GM19328 (cell line): ENCODE data around the gene BIN1.

Source experiments
- ATAC-seq: cut with Tn5 transposase; IDR thresholded peaks from one replicate; pipeline ENCODE4 v1.9.1; 2021; ENCODE audit warnings: mild to moderate bottlenecking, moderate library complexity; ENCODE audit not compliant: unreplicated experiment

Gene BIN1

DNA sequence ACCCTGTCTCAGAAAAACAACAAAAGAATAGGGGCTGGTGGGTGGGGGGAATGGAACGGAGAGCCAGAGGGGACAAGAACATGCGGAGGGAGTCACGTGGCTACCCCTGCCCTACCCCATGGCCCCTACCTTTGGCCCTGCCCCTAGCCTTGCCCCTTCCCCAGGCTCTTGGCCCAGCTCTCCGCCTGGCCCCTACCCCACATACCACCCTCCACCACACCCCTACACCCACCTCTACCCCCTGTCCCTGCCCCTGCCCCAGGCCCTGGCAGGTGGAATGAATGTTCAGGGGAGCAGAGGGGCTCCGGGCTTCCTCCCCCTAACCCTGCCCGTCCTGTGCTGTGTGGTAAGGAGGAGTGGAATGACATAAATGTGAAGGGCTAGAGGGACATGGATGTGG is 15.1 kb downstream of the BIN1 start:
- no peak for ATAC-seq

DNA sequence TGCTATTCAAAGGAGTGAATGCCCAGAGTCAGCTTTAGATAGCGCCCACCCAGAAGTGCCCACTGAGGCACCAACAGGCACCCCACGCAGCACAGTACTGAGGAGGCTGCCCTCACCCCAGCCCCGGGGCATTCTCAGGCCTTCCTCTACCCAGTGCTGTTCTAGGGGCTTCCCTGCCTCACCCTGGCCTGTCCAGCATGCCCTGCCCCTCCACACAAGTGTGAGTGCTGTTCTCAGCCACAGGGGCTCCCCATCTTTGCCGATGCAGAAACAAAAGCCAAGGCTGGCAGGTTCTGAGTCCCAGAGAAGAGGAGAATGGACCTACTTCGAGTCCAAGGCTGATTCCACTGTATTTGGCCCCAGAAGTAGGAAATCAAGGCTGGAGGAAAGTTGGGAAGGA is 15.8 kb downstream of the BIN1 start:
- ATAC-seq, result no peak

DNA sequence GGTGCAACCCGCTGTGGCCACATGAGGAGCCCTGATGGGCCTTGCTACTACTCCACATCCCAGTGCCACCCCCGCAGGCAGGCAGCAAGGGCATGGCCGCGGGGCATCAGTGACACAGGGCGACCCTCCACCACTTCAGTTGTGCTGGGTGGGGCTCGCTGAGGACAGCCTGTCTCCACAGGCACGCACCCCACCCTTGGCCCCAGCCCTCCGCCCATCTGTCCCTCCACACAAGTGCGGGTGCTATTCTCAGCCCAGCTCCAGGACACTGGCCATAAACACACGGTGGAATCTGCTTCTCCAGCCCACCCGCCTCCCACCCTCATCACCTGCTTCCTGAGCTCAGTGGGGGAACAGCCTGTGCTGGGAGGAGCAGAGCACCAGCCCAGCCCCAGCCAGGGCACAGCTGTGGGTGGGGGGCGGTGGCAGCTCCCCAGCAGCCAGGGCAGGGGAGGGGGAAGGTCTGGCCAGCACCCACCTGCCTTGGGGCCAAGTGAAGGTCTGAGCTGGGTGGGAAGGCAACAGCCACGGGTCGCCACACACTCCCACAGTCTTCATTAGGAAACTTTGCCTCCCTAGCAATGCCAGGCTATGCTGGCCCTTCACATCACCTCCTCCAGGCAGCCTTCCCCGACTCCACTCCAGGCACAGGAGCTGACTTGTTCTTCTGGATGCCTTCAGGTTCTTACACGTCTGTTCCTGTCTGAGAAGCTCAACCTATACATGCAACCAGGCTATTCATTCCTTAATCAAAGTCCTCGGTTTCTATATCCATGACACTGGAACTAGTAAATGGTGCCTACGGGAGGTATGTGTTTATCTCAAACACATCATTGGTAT is 16.5 kb downstream of the BIN1 start:
- no peak for ATAC-seq

DNA sequence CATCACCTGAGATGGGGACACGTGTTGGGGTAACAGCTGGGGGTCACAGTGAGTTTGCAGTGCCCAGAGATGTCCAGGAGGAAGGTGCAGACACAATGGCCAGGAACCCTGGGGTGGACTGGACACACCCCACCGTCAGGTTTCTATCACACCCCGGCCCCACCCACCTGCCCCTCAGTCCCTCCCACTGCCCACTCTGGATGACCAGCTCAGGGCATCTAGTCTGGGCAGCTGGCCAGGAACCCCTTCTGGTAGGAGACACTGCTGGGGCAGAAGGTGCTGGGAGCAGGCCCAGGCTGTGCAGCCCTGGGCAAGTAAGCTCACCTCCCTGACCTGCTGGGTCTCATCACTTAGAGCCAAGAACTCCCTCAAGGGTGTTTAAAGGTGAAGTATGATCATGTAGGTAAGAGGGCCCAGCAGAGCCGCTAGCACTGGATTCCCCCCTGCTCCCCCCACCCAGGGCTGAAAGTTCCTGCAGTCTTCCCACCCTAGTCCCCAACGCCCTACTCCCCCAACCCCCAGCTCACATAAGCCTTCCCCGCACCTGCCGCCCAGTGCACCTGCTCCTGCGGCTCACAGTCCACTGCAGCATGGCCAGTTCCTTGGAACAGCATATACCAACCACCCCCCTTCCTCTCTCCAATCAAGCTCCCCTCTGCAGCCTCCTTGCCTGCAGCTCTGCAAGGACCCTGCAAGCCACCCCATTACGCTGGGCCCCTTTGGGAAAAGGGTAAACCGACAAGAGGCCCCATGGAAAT is 17.3 kb downstream of the BIN1 start:
- ATAC-seq, result no peak

DNA sequence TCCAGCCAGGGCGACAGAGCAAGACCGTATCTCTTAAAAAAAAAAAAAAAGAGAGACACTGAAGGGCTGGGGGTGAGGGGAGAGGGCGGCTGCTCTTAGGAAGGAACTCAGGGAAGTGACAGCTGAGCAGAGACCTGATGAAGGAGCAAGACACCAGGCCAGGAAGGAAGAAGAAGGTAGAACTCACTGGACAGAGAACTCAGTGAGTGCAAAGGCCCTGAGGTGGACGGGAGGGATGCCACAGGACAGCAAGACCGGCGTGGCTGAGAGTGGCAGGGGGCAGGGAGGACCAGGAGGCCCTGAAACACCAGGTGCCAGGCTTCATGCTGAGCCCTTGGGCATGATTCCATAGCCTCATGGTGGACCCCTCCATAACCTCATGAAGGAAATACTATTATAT is 18.2 kb downstream of the BIN1 start:
- no peak for ATAC-seq

DNA sequence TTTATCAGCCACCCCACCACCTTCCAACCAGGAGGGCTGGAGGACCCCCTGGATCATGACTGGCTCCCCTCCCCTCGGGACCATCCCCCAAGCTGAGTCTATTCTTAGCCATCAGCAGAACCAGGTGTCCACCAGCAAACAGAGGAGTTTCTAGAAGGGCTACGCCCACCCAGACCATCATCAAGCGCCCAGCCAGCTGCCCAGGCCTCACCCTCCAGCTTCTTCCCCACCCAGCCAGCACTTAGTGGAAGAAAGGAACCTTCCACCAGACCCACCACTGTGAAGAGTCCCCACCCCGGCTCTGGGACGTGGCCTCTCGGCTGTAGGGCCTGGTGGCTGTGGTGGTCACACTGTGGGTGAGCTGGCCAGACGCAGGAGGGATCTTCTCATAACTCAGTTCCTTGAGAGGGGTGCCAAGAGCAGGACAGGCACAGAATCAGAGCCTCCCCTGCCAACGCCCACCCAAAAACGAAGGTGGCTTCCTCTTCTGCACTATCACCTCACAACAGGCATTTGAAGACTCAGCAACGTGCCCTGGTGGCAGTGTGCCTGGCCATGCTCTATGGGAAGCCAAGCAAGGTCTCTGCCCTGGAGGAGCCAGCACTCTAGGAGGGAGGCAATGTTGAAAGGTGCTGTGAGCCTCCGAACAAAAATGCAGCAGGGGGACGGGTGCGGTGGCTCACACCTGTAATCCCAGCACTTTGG is 19.0 kb downstream of the BIN1 start:
- ATAC-seq, result no peak

DNA sequence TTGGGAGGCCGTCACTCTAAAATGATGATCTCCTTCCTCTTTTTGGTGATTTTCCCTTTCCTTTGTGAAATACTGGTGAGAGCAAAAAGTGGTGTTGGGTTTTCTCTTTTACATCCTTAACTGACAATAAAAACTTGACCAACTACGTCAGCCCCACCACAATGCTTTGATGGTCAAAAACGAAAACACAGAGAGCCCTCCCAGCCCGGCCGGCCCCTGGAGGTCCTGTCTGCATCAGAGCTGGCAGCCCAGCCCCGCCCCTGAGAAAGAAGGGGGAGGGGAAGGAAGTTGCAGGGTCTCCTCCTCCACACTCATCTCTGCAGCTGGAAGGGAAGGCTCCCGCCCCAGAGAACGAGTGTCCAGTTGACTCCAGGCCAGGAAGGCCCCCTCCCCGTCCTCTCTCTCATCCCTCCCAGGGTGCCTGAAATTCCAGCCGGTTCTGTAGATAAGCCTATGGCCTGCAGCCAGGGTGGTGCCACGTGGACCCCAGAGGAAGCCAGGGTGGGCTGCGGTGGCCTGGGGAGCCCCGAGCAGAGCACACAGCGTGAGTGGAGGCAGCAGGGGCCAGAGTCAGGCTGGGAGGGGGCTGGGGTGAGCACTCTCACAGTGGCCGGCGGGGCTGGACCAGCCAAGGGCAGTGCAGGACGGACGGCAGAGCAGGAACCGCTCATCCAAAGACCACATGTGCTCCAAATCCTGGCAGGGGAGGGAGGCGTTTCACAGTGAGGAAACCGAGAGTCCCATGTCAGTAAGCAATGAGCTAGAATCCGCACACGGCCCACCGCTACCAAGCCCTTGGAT is 19.8 kb downstream of the BIN1 start:
- peak; percentile 39 for ATAC-seq

DNA sequence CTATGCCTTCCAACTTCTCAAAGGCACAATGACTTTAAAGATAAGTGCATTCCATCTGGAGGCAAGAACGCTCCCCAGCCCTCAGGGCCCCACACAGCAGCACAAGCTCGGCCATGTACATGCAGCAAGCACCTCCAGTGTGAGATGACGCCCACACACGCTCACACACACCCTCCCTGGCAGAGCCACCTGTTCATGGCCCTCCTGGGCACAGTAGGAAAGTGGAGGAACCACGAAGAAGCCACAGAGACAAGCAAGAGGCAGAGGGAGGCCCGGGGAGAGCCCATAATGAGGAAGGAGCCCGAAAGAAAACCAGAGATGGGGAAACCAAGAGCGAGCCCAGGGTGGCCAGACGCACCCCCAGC is 21.7 kb downstream of the BIN1 start:
- ATAC-seq, result no peak

DNA sequence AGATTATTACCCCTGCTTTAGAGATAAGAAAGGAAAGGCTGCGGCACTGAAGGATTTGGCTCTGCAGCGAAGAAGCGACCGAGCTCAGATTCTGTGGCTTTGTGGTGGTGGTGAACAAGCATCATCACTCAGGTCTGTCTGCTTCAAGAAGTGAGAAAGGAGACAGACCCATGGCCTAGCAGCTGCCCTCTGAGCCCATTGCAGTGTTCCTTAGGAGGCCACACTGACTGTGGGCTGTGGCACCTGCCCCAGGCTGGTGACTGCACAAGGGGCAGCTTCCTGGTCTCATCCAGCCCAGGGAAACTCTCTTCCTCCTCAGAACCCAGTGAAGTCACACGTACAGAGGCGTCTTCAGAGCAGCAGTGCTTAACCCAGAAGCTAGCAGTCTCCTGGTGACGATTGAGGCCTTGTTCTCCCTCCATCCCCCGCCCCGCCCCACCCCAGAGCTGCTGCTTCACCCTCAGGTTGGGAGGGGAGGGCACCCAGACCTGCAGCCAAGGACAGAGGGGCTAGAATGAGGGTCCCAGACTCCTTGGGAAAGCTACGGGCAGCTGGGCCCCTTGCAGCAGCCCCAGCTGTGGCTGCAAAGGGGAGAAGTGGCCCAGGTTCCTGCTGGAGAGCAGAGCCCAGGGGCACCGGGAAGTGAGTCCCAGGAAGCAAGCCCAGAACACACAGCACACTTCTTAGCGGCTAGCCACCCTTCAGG is 22.2 kb downstream of the BIN1 start:
- no peak for ATAC-seq

DNA sequence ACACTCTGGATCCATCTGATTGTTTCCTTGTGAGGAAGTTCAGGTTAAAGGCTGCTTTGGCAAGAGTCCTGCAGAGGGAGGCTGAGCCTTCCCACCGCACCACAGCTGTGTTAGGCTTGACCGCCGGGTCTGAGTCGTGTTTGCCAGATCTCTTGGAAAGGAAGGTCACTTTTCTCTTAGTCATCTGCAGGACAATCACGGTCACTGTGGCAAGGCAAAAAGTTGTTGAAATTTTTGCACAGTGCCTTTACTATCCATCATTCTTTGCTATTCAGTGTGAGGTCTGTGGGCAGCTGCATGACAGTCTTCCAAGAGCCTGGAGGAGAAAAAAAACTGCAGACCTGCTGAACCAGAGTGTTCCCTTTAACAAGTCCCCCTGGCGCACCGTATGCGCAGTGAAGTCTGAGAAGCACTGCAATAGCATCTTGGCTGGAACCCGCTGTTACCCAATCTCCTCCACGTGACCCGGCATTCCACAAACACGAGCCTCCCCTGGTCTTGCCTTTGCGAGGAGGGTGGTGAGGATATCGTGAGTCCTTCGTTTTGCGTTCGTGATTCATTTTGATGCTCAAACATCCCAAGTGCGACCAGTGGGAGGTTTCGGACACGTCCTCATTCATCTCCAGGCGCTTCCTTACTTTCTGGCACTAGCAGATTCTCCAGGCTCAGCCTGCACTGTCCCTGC is 23.0 kb downstream of the BIN1 start:
- ATAC-seq, result no peak

DNA sequence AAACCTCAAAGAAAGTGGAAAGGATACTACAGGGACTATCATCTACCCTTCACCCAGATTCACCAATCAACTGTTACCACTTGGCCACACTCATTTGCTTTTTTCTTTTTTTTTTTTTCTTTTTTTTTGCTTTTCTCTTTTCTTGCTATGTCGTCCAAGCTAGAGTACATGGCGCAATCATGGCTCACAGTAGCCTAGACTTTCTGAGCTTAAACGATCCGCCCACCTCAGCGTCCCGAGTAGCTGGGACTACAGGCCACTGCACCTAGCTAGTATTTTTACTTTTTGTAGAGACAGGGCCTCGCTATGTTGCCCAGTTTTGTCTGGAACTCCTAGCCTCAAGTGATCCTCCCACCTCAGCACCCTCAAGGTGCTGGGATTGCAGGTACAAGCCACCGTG is 24.0 kb downstream of the BIN1 start:
- ATAC-seq, result no peak

DNA sequence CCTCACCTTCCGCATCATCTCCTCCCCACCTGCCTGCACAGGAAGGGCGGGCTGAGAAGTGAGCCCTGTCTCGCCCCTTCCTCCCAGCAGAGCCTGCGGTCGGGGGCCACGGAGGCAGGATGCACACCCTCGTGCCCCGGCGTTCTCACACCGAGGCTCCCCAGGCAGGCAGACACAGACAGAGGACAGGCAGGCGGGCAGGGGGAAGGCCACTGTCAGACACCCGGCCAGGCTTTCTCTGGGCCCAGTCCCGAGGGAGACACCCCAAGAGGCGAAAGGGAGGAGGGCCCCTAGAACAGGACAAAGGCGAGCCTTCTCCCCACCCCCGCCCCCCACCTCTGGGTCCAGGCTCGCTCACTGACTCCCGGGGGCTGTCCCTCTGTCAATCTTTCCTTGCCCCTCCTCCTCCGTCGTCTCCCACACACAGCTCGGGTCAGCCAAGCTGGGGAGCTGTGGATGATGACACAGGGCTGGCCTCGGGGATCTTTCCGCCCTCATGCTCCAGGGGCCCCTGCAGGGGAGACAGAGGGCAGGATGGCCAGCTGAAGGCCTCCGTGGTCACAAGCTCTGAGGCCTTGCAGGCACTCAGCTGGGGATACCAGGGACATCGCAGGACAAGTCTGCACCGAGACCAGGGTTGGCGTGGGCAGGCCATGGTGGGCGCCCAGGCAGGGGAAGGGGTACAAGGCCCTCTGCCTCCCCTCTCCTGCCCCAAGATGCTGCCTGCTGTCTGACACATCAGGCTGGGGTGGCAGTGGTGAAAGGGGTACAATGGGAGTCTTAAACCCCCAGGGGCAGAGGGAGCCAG is 24.9 kb downstream of the BIN1 start:
- ATAC-seq, result peak; percentile 43

DNA sequence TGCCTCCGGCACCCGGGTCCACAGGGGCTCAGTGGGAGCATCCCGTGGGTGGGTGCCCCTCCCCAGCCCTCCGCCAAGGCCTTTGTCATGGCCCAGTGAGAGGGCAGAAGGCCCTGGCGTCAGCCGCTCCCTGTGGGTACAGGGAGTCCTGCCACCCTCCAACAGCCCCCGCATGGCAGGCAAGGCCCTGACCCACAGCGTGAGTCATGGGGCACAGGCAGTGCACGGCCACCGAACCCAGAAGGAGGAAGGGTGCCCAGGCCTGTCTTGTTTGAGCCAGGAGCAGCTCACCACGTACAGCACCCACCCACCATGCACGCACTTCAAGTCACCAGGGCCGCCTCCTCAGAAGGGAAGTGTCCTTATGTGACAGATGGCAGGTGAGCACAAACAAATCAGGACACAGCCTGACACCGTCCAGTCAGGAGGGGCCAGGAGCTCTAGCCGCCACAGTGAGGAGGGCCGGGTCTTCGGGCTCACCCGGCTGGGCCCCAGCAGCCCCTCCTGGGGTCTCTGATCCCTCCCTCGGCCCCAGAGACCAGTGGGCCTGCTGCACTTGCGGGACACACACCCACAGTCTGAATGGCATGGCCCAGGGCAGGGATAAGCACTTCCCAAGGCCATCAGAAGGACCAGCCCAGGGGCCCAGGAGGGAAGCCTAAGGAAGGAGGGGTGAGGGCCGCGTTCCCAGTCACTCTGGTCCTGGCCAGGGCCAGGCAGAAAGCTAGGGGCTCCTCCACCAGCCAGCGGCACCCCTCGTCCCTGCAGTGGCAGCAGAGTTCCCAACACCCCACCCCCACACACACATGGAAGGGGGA is 25.8 kb downstream of the BIN1 start:
- ATAC-seq, result peak; percentile 45

DNA sequence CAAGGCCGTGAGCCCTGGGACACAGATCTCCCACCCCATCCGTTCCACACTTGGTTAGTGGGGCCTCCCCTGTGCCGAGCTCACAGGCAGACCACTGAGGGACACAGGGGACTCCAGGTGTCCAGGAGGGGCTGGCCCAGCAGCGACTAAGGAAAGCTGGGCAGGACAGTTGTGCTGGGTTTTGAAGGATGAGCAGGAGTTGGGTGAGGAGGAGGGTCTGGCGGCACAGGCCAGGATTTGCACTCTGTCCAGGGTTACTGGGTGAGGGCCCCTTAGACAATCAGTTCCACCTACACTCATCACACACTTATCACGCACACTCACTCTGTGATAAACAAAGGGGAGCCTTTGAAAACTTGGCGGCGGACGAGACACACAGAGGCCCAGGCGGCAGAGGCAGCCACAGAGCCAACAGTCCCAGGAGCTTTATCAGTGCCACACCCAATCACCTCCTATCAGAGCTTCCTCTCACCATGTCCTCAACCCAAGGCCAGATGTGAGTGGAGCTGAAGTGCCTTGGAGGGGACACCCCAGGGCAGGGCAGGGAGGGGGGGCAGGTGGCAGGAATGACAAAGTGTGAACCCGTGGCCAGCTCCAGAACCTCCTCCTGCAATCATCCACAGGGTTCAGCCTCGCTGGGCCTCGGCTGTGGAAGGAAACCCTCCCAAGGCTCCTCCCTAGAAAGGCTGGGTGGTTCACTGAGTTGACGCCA is 26.6 kb downstream of the BIN1 start:
- ATAC-seq, result no peak

DNA sequence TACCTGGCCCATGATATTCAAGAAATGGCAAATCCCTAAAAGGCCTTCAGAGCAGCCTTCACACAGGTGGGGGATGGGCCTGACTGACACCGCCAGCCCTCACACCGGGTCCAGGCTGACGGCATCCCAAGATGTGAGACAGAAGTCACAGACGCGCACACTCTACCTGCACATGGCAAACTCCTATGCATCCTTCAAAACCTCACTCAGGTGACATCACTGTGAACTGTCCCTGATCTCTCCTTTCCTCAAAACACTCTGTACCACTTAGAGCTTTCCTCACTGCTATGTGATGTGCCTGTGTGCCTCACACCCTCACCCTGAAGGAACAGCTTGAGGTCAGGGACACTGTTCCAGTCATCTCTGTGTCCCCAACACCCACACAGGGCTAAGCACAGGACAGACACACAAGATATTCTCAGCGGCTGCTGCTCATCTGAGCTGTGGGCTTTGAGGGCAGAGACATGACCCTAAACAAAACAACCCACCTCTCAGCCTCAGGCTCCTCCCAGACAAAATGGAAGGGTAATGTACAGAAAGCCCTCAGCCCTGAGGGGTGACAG is 27.5 kb downstream of the BIN1 start:
- ATAC-seq, result no peak

DNA sequence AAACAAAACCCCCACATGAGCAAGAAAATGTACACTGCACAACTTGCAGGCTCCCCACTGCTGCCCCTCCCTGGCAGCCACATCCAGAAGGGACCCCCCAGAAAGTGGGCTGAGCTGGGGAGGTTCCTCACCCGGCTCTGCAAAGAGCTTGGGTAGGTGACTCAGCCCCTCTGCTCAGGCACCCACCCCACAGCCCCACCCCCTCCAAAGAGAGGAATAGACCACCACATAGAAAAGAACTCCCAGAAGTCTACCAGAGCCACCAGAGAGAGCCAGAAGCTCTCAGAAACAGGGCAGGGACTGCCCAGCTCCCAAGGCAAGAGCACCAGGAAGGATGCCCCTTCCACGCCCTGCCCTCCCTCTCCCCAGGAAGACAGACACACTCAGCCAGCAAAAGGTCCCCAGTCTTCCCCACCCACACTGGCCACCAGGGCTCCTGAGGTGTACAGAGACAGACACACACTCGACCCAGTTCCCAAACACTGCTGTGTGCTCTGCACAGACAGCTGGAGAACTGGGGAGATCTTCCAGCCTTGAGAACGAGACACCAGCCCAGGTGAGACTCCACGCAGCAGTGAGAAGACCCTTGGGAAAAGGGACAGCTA is 28.2 kb downstream of the BIN1 start:
- no peak for ATAC-seq

DNA sequence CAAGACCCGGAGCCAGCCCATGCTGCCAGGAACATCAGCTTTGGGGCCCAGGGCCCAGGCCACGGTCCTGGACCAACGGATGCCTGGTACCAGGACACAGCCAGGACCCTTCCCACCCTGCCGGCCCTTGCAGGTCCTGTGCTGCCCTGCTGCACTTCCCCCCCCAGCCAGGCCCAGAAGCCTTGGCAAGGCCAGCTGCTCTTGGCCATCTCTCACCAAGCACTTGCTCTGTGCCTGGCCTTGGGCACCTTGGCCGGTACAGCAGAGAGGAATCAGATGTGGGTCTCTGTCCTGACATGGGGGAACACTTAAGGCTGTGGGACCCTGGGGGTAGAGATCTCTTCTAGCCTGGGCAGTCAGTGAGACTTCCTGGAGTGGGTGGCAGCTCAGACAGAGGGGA is 28.9 kb downstream of the BIN1 start:
- ATAC-seq, result no peak
